NCI-H146 treated with DMSO at 0.1 percent for 48 hours (cell line): ENCODE data around the gene MRFAP1.
"Not testable (repeated sequence)": the region's sequence is repeated elsewhere in the genome, so short reads cannot be mapped to it uniquely, and the experiment has no call there.

Experiments
- DNase-seq: peaks from one replicate; lab custom pipeline; 2025; ENCODE audit not compliant: unreplicated experiment; lab: John Stamatoyannopoulos, UW

MRFAP1 gene

DNA sequence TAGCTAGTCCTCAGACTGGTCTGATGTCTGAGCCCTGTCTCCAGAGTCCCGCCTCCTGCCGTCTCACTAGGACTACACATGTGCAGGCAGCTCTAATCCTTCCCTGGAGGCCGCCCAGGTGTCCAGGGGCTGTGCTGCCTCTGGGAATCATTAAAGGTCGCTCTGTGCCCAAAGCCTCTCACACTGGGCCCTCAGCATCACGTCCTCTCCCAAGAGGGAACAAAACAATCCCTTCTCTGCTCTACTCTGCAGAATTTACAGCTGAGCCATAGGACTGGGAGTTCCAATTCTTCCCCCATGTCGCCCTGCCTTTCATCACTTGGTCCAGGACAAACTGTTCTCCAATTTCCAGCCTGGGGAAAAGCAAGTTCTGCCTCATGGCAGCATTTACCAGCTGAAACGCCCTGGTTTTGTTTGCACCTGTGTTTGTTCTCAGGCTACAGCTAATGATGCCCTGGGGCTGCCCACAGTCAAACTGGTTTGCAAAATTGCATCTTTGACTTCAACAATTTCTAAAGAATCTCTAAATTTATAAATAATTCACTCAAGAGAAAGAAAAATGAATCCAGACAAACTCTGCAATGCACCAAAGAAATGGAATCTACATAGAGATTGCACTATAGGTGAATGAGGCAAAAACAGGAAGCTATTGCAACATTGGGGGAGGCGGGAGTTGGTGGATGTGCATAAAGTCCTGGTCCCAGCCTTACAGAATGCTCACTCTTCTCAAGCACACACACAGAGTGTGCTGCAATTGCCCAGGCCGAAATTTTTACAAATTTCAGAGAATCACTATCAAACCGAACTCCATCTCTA, 7.2 kb upstream of the MRFAP1 start:
- peak; percentile 90 for DNase-seq

DNA sequence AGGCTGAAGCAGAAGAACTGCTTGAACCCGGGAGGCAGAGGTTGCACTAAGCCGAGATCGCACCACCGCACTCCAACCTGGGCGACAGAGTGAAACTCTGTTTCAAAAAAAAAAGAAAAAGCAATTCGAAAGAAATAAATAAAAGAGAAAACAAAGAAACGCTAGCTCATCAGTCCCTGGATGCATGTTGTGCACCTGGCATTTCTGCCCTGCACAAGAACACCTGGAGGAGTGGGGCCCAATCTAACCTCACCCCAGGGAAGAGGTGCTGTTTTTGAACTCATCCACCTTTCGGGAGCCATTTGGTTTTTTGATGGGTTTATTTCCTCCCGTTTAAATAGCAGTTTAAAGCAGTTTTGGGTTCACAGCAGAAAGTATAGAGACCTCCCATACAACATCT, 5.7 kb upstream of the MRFAP1 start:
- DNase-seq = no peak

DNA sequence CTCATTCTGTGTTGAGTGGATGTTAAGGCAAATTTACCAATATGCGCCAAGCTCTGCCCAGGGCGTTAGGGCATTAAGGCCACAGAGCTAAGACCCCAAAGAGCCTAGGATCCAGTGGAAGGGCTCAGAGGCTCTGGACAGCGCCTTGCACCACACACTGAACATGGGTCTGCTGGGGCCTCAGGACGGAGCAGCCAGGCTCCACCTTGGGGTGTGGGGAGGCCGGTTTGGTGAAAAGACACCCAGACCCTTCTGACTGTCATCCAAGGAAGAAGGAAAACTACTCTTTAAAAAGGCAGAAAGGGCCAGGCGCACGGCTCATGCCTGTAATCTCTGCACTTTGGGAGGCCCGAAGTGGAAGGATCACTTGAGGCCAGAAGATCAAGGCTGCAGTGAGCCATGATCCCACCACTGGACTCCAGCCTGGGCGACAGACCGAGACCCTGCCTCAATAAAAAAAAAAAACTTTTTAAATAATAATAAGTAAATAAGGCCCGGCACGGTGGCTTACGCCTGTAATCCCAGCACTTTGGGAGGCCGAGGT, 1.3 kb upstream of the MRFAP1 start:
- DNase-seq = no peak

GRCh38 chr4:6641164-6641970, 882 bp downstream of the MRFAP1 start:
- DNase-seq = no peak

- no peak for DNase-seq
Observed at GRCh38 chr4:6641971-6642320, 1.5 kb downstream of the MRFAP1 start.

DNA sequence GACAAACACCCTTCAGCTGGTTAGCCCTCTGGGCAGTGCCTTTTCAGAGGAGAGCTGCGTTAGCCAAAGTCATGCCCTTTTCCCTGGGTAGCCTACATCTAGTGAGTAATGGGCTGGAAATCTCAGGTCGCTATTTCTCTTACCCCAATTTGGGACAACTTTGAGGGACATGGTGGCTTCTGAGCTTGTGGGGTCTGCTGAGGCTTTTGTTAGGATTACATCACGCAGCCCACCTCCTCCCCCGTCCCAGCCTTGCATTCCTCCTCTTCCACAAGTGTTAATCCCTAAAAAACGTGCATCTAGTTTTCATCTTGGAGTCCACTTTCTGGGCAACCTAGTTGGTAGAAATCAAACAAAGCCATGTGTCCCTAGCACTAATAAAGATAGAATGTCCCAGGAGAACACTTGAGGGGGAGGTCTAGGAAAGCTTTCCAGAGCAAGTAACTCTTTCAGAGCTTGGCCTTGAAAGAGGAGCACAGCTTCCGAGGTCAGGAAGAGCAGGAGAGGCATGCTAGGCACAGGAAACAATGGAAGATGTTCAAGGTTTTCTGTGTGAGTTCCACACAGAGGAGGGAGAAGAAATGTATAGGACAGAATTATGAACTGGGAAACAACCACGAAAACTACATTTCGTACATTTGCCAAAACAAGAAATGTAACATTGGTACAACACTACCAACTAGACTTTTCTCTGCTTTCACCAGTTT, 2.8 kb downstream of the MRFAP1 start:
- DNase-seq = no peak

GRCh38 chr4:6644792-6645530, 4.5 kb downstream of the MRFAP1 start:
- no peak for DNase-seq

DNA sequence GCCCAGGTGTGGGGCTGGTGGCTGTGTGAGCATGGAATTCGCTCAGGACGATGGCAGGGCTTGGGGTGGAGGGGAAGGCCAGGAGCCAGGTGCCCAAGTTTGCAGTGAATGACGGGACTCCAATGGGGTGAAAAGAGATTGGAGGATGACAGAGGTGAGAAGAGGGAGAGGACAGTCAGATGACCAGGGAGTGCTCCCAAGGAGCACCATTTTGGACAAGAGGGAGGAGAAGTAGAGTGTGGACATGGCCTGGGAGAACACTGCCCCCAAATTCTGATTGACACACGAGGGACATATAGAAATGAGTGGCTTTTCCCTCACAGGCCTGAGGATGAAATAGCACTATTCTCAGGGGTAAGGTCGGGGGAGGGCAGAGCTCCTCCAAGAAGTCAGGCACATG, 6.7 kb downstream of the MRFAP1 start:
- no peak for DNase-seq

- DNase-seq = no peak
Observed at GRCh38 chr4:6647582-6648230, 7.2 kb downstream of the MRFAP1 start.

GRCh38 chr4:6649216-6649615, 8.7 kb downstream of the MRFAP1 start:
- no peak for DNase-seq

- DNase-seq = not testable (repeated sequence)
Observed at GRCh38 chr4:6654211-6654610, 13.7 kb downstream of the MRFAP1 start.

DNA sequence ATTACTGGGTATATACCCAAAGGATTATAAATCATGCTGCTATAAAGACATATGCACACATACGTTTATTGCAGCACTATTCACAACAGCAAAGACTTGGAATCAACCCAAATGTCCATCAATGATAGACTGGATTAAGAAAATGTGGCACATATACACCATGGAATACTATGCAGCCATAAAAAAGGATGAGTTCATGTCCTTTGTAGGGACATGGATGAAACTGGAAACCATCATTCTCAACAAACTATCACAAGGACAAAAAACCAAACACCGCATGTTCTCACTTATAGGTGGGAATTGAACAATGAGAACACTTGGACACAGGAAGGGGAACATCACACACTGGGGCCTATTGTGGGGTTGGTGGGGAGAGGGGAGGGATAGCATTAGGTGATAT, 14.8 kb downstream of the MRFAP1 start:
- DNase-seq = not testable (repeated sequence)

- DNase-seq = no peak
Observed at GRCh38 chr4:6655924-6656323, 15.4 kb downstream of the MRFAP1 start.

GRCh38 chr4:6657242-6658208, 17.0 kb downstream of the MRFAP1 start:
- no peak for DNase-seq

DNA sequence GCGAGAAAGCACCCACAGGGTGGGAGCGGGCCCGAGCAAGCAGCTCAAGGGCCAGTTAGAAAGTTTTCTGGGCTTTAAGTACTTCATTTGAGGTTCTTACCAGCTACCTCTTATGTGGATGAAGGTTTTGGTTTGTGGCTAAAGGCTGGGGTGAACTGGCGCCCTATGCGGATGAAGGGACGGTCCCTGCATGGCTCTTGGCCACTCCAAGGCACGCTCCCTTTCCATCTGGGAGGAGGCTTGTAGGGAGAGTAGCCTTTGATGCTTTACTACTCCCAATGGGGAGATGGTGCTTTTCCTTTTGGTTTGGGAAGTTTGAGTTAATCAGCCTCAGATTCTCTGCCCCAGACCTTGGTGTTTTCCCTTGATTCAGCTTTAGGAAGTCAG, 17.7 kb downstream of the MRFAP1 start:
- no peak for DNase-seq

GRCh38 chr4:6658597-6659075, 18.2 kb downstream of the MRFAP1 start:
- no peak for DNase-seq

DNA sequence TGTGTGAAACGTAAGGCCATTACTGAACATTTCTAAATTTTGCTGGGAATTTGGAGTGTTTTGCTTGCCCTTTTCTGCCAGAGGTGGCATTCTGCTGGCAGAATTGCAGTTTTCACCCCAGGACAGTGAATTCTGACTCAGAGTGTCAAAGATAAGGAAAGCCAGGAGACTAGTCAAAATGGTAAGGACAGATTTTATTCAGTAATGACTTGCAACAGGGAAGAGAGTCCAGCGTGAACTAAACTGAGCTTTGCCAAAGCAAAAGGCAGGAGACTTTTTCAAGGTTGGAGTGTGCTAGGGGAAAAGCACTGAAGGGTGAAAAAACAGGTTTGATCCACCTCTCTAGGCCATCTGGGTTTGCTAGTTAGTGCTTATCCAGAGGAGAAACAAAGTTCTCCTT, 19.4 kb downstream of the MRFAP1 start:
- no peak for DNase-seq

GRCh38 chr4:6660430-6660829, 19.9 kb downstream of the MRFAP1 start:
- no peak for DNase-seq

GRCh38 chr4:6662591-6662990, 22.1 kb downstream of the MRFAP1 start:
- no peak for DNase-seq
